Mucosa of rectum (tissue), 2 donors: Measurements from ENCODE around the gene SORD.
A peak's percentile ranks its signal among the peaks of the same experiment; 100 is the strongest.
"Not testable (repeated sequence)": the region's sequence is repeated elsewhere in the genome, so short reads cannot be mapped to it uniquely, and the experiment has no call there.

ENCODE experiments used
- H3K27ac ChIP-seq, 2 donors: one replicate each; pipeline ENCODE4 v1.7.0; 2013; ENCODE audit warnings: inconsistent platforms in 2 of 2, low read depth in 2 of 2, low read length in 2 of 2
- H3K27me3 ChIP-seq, 2 donors: one replicate each; pipeline ENCODE4 v1.7.0; 2013; ENCODE audit warnings: low read length in 2 of 2; ENCODE audit not compliant: control insufficient read depth in 2 of 2, insufficient read depth in 2 of 2
- H3K36me3 ChIP-seq, 2 donors: one replicate each; pipeline ENCODE4 v1.7.0; 2013; ENCODE audit warnings: low read length in 2 of 2; ENCODE audit not compliant: control insufficient read depth in 2 of 2, insufficient read depth in 2 of 2
- H3K4me1 ChIP-seq, 2 donors: one replicate each; pipeline ENCODE4 v1.7.0; 2013; ENCODE audit warnings: low read length in 2 of 2, mild to moderate bottlenecking in 1 of 2; ENCODE audit not compliant: control insufficient read depth in 2 of 2, insufficient read depth in 2 of 2
- H3K4me3 ChIP-seq, 2 donors: one replicate each; pipeline ENCODE4 v1.7.0; 2013; ENCODE audit warnings: low read length in 2 of 2
- H3K9ac ChIP-seq, 2 donors: one replicate each; pipeline ENCODE4 v1.7.0; 2013; ENCODE audit warnings: low read length in 2 of 2, low read depth in 1 of 2, mild to moderate bottlenecking in 1 of 2
- H3K9me3 ChIP-seq, 2 donors: one replicate each; pipeline ENCODE4 v1.7.0; 2013; ENCODE audit warnings: low read length in 2 of 2; ENCODE audit not compliant: control insufficient read depth in 2 of 2
- donor health status: healthy.
- donor health status: Normal muscosa, but diverticular disease.

Gene SORD

DNA sequence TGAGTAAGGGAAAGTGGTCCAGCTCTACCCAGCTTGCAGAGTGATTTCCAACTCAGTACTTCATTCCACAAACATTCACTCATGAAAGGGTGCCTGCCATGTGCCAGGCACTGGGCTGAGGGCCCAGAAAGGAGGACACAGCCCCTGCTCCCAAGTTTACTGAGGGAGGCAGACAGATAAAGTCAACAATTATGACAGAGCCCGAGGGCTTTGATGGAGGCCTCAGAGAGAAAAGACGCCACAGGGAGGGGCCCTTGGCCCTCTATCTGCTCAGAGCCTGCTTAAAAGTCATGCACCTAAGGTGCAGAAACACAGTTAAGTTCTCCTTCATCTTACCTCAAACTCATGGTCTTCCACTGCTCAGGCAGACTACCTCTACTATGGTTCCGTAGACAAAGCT lies 1.7 kb downstream of the SORD start:
- H3K27me3 ChIP-seq, H3K36me3 ChIP-seq: not testable (repeated sequence)

DNA sequence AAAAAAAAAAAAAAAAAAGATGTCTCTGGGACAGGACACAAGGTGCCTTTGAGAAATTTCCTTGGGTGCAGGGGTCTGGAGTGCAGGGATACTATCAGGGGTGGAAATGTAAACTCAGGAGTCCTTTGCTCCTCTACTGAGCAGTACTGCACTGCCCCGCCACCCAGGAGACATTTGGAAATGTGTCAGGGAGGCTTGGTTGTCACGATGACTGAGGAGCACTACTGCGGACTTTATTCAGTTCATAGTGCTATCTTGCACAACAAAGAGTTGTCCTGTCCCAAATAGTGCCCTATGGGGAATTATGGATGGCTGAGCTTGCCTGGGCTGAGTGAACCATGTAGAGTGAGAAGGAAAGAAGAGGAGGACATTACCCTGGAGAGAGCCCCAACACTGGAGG lies 2.6 kb downstream of the SORD start:
- H3K9me3 ChIP-seq, H3K36me3 ChIP-seq, H3K27me3 ChIP-seq, H3K27ac ChIP-seq, H3K9ac ChIP-seq, H3K4me3 ChIP-seq: not testable (repeated sequence)
- peaks cover 8 to 14% of the 10 kb centered on the region in 2 donors for H3K4me1 ChIP-seq

More for the DNA sequence above, 1.7 kb downstream of the SORD start:
- peaks cover 8 to 14% of the 10 kb centered on the region in 2 donors for H3K4me1 ChIP-seq
- H3K4me3 ChIP-seq, H3K9me3 ChIP-seq, H3K9ac ChIP-seq, H3K27ac ChIP-seq: not testable (repeated sequence)

DNA sequence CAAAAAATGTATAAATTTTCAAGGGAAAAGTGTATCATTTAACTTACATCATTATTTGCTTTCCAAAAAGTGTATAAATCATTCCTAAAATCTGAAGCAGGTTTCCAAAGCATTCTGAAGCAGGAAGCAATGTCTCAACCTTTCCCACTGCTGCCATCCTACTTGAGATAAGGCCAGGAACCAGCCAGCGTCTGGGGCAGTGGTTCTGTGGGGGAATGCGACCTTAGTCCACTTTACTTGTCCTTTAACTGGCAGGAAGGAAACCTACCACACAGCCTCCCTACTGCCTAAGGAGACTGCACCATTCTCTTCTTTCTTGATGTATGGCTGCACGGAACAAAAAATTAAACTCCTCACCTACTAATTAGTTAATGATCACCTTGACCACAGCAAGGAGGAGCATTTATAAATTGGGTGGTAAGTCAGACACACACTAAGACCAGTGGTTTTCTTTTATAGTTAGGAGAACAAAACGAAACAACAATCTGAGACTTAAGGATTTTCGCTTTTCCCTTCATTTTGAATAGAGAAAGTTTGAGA lies 3.7 kb downstream of the SORD start:
- no peak overlapping the region for H3K4me3 ChIP-seq
- H3K9ac ChIP-seq, result no peak overlapping the region
- H3K4me1 ChIP-seq, result peaks cover 8 to 14% of the 10 kb centered on the region in 2 donors
- no peak overlapping the region for H3K27ac ChIP-seq
- H3K9me3 ChIP-seq, result no peaks in the 10 kb centered on the region
- H3K27me3 ChIP-seq, result no peaks in the 10 kb centered on the region
- no peaks in the 10 kb centered on the region for H3K36me3 ChIP-seq

DNA sequence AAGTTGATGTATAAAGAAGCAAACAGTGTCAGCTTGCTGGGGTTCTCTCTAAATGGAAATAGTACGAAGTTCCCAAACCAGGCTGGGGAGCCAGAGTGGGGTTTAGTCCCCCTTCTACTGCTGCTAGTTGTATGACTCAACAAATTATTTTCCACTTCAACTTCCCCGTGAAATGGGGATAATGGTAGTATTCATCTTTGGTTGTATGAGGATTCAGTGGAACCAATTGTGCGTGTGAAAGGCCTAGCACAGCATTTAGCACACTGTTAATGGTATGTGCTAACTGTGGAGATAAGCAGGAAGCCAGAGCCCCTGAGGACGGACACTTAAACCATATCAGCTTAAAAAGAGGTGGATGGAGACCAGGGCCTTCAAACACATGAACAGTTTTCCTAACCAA lies 4.2 kb downstream of the SORD start:
- no peak overlapping the region for H3K9ac ChIP-seq
- no peaks in the 10 kb centered on the region for H3K36me3 ChIP-seq
- peaks cover 8 to 13% of the 10 kb centered on the region in 2 donors for H3K4me1 ChIP-seq
- H3K27ac ChIP-seq, result no peak overlapping the region
- H3K27me3 ChIP-seq, result no peaks in the 10 kb centered on the region
- no peaks in the 10 kb centered on the region for H3K9me3 ChIP-seq
- H3K4me3 ChIP-seq, result no peak overlapping the region

DNA sequence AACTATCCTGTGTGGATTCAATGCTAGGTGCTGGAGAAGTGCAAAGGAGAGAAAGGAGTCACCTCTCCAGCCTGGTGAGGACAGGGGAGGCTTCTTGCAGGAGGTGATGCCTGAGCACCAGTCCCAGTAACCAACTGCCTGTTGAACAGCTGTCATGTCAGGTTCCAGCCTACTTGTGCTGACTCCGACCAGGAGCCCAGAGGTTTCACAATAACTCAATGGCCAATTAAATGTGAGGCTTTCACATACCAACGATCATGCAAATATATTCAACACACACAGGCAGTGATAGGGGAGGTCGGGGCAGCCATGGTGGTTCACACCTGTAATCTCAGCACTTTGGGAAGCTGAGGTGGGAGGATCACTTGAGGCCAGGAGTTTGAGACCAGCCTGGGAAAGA lies 7.7 kb downstream of the SORD start:
- Histone ChIP-seq H3K4me3 (no peak overlapping the region), H3K36me3 (no peaks in the 10 kb centered on the region), H3K27ac (no peak overlapping the region), H3K9me3 (no peaks in the 10 kb centered on the region), H3K9ac (no peak overlapping the region), H3K4me1 (no peaks in the 10 kb centered on the region), H3K27me3 (no peaks in the 10 kb centered on the region)

DNA sequence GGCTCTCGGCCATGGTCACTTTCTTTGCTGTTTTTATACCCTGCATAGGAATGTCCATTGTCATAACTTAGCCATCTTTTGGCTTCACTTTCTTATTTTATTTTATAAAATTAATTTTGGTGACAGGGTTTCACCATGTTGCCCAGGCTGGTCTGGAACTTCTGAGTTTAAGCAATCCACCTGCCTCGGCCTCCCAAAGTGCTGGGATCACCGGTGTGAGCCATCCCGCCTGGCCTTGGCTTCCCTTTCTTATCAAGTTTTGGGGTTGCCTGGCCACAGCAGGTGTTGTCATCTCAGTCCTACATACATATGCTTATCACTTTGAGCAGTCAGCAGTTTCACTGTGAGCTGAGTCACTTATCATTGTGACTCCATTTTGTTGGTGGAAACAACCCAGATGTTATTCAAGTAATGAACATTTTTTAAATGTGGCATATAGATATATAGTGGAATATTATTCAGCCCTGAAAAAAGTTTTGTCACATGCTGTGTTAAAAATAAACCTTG lies 8.6 kb downstream of the SORD start:
- H3K4me3 ChIP-seq, H3K27ac ChIP-seq, H3K27me3 ChIP-seq, H3K4me1 ChIP-seq, H3K9me3 ChIP-seq, H3K9ac ChIP-seq, H3K36me3 ChIP-seq: not testable (repeated sequence)

DNA sequence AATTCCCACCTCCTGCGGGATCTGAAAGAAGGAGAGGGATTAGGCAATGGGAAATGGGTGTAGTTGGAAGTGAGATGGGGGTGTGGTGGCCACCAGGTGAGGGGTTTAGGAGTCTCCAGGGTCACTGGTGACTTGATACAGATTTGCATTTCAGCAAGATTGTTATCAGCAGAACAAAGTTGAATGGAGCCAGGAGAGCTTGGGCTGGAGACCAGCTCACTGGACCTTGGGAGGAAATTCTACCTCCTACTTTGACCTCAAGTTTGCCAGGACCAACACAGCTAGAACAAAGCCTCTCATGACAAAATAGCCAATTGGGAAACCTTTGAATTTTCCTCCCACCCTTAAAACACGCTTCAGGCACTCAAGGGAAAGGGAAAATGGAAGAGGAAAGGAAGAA lies 9.5 kb downstream of the SORD start:
- not testable (repeated sequence) for H3K4me3 ChIP-seq, H3K9ac ChIP-seq, H3K27me3 ChIP-seq, H3K9me3 ChIP-seq, H3K27ac ChIP-seq, H3K36me3 ChIP-seq, H3K4me1 ChIP-seq

DNA sequence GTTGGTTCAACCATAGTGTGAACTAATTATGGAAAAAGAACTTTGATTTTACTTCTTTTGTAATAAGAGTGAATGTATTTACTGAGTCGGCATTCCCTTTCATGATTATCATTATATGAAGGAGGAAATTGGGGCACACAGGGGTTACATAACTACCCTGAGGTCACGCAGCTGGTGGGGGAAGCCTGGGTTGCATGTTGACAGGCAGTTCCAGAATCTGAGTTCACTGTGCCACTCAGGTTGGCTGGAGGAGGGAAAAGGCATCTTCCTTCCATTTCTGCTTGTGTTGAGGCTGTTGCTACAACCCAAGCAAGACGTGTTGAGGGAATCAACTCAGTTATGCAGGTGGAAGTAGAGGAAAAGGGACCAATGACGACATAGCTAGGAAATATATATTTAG lies 11.1 kb downstream of the SORD start:
- not testable (repeated sequence) for H3K27me3 ChIP-seq, H3K9ac ChIP-seq, H3K27ac ChIP-seq, H3K4me1 ChIP-seq, H3K9me3 ChIP-seq, H3K4me3 ChIP-seq, H3K36me3 ChIP-seq

DNA sequence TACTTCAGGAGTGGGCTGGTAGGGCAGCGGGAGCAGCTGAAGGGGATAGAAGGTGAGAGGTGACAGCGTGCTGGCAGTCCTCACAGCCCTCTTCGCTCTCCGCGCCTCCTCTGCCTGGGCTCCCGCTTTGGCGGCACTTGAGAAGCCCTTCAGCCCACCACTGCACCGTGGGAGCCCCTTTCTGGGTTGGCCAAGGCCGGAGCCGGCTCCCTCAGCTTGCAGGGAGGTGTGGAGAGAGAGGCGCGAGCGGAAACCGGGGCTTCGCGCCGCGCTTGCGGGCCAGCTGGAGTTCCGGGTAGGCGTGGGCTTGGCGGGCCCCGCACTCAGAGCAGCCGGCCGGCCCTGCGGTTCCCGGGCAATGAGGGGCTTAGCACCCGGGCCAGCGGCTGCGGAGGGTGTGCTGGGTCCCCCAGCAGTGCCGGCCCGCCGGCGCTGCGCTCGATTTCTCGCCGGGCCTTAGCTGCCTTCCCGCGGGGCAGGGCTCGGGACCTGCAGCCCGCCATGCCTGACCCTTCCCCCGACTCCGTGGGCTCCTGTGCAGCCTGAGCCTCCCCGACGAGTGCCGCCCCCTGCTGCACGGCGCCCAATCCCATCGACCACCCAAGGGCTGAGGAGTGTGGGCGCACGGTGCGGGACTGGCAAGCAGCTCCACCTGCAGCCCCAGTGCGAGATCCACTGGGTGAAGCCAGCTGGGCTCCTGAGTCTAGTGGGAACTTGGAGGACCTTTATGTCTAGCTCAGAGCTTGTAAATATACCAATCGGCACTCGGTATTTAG lies 11.8 kb downstream of the SORD start:
- not testable (repeated sequence) for H3K9me3 ChIP-seq, H3K4me3 ChIP-seq, H3K9ac ChIP-seq, H3K36me3 ChIP-seq, H3K27me3 ChIP-seq, H3K27ac ChIP-seq, H3K4me1 ChIP-seq

DNA sequence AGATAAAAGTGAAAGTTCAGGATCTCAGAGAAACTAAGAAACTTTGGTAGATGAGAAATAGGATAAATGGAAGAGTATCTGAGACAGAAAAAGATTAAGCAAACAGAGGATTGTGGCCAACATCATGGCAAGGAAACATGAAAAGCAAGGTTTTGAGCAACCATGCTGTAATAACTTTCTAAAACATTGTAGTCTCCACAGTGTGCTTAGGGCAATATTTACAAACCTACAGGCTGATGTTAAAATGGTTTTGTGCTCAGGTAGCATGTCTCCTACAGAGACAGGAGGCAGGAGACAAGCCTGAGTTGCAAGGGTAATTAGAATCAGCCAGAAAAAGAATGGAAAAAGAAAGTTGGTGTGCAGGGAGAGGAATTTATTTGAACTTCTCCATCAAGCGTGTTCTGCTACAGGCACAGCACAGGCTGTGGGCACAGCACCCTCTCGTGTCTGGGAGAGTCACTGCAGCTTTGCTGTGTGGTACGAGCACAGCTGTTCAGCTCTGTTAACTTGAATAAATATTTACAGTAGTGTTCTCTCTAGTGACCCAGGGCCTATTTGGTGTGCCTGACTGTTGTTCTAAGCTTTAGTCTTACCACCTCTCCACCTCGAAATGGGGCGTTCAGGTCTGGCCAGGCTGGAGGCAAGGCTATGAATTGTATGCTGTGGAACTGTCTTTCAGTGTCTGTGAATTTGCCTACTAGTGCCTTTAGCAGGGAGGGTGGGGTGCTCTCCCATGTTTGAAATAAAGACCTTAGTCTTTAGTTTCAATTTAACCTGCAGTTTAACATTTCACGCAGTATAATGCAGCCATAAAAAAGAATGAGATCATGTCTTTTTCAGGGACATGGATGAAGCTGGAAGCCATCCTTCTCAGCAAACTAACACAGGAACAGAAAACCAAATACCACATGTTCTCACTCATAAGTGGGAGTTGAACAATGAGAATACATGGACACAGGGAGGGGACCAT lies 14.1 kb downstream of the SORD start:
- not testable (repeated sequence) for H3K4me3 ChIP-seq, H3K4me1 ChIP-seq, H3K27me3 ChIP-seq, H3K9me3 ChIP-seq, H3K36me3 ChIP-seq
- Histone ChIP-seq H3K27ac (peak overlapping the region in 1 of 2 donors; percentile 80), H3K9ac (peak overlapping the region; percentile 43 to 54)
